Measurements from ENCODE around the gene NACC2. TPM values are rescaled to one million over a fixed set of nuclear protein-coding genes. Genes with fewer than 3 reads are reported as not detected.

NACC2 gene
- total and polyA plus RNA-seq, 2 donors (not counting 1 experiment from before 2014, with no cell fraction given): 12.3 to 18.2 TPM

DNA sequence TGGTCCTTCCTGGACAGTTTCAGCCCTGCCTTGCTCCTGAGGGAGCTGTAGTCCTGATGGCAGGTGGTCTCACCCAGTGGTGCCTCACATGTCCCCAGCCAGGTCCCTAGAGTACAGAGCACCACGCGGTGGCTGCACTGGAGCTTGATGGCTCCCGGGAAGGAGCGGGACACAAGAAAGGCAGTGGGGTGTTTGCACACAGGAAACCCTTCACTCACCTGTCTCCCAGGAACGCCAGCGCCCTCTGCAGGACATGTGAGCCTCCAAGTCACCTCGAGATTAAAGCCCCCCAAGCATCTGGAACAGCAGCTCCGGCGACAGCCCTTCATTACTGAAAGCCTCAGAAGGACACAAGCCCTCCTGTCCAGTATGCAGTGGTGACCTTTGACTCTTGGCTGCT, 43.5 kb upstream of the NACC2 start:
- H3K79me2 ChIP-seq (ENCODE audit: control insufficient read depth, insufficient read depth, low read length): no peaks in the 10 kb centered on the region
- H3K4me3 ChIP-seq (replicated peaks in 1 of 4; ENCODE audit: control extremely low read depth in 1 of 4, insufficient read depth in 1 of 4, low read depth in 3 of 4, low read length in 4 of 4): no peak overlapping the region
- H4K20me1 ChIP-seq (ENCODE audit: control insufficient read depth, extremely low read depth, insufficient read depth, low read length): no peaks in the 10 kb centered on the region
- H3K27ac ChIP-seq (ENCODE audit: insufficient read depth, low read length): no peak overlapping the region
- no peak overlapping the region for H3K4me2 ChIP-seq (ENCODE audit: extremely low read depth, insufficient read depth, low read length)
- no peak overlapping the region for H3K9ac ChIP-seq (ENCODE audit: insufficient read depth, low read length)
- peaks cover 19% of the 10 kb centered on the region for H3K27me3 ChIP-seq (ENCODE audit: control insufficient read depth, insufficient read depth, low read length)
- H3K36me3 ChIP-seq (ENCODE audit: control insufficient read depth, insufficient read depth, low read length): no peaks in the 10 kb centered on the region
- no peak overlapping the region for H2AFZ ChIP-seq (ENCODE audit: low read length)
- H3K4me1 ChIP-seq (ENCODE audit: control insufficient read depth, extremely low read depth, insufficient read depth, low read length): no peaks in the 10 kb centered on the region
- DNase-seq (ENCODE audit: low read depth in 2 of 2): peak; percentile 4 to 7
- TF ChIP-seq, protein P1, sequence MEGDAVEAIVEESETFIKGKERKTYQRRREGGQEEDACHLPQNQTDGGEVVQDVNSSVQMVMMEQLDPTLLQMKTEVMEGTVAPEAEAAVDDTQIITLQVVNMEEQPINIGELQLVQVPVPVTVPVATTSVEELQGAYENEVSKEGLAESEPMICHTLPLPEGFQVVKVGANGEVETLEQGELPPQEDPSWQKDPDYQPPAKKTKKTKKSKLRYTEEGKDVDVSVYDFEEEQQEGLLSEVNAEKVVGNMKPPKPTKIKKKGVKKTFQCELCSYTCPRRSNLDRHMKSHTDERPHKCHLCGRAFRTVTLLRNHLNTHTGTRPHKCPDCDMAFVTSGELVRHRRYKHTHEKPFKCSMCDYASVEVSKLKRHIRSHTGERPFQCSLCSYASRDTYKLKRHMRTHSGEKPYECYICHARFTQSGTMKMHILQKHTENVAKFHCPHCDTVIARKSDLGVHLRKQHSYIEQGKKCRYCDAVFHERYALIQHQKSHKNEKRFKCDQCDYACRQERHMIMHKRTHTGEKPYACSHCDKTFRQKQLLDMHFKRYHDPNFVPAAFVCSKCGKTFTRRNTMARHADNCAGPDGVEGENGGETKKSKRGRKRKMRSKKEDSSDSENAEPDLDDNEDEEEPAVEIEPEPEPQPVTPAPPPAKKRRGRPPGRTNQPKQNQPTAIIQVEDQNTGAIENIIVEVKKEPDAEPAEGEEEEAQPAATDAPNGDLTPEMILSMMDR (conservative IDR thresholded peaks at IDR 0.05 in 1 of 2, IDR thresholded peaks at IDR 0.05 in 1 of 2; ENCODE audit: low read depth in 1 of 2, low read length in 2 of 2): peak in 1 of 2 donors; percentile 30
- no peak for TF ChIP-seq EZH2 (IDR thresholded peaks at IDR 0.05; ENCODE audit: low read length, missing control alignments)
- H3K9me3 ChIP-seq (ENCODE audit: control insufficient read depth, insufficient read depth, low read depth, low read length): no peaks in the 10 kb centered on the region

GRCh38 chr9:136137321-136138265, 42.5 kb upstream of the NACC2 start:
- no peaks in the 10 kb centered on the region for H3K4me1 ChIP-seq (ENCODE audit: control insufficient read depth, extremely low read depth, insufficient read depth, low read length)
- no peak for TF ChIP-seq EZH2 (IDR thresholded peaks at IDR 0.05; ENCODE audit: low read length, missing control alignments)
- TF ChIP-seq, protein P1 (conservative IDR thresholded peaks at IDR 0.05 in 1 of 2, IDR thresholded peaks at IDR 0.05 in 1 of 2; ENCODE audit: low read depth in 1 of 2, low read length in 2 of 2): no peak
- no peak overlapping the region for H3K9ac ChIP-seq (ENCODE audit: insufficient read depth, low read length)
- no peaks in the 10 kb centered on the region for H3K9me3 ChIP-seq (ENCODE audit: control insufficient read depth, insufficient read depth, low read depth, low read length)
- peaks cover 24% of the 10 kb centered on the region for H3K27me3 ChIP-seq (ENCODE audit: control insufficient read depth, insufficient read depth, low read length)
- H3K4me3 ChIP-seq (replicated peaks in 1 of 4; ENCODE audit: control extremely low read depth in 1 of 4, insufficient read depth in 1 of 4, low read depth in 3 of 4, low read length in 4 of 4): no peak overlapping the region
- H4K20me1 ChIP-seq (ENCODE audit: control insufficient read depth, extremely low read depth, insufficient read depth, low read length): no peaks in the 10 kb centered on the region
- H3K27ac ChIP-seq (ENCODE audit: insufficient read depth, low read length): no peak overlapping the region
- H2AFZ ChIP-seq (ENCODE audit: low read length): no peak overlapping the region
- DNase-seq (ENCODE audit: low read depth in 2 of 2): no peak
- no peaks in the 10 kb centered on the region for H3K79me2 ChIP-seq (ENCODE audit: control insufficient read depth, insufficient read depth, low read length)
- no peaks in the 10 kb centered on the region for H3K36me3 ChIP-seq (ENCODE audit: control insufficient read depth, insufficient read depth, low read length)
- no peak overlapping the region for H3K4me2 ChIP-seq (ENCODE audit: extremely low read depth, insufficient read depth, low read length)

- Histone ChIP-seq H3K9me3 (ENCODE audit: control insufficient read depth, insufficient read depth, low read depth, low read length) (no peaks in the 10 kb centered on the region), H3K9ac (ENCODE audit: insufficient read depth, low read length) (no peak overlapping the region), H3K27me3 (ENCODE audit: control insufficient read depth, insufficient read depth, low read length) (peaks cover 37% of the 10 kb centered on the region), H3K4me1 (ENCODE audit: control insufficient read depth, extremely low read depth, insufficient read depth, low read length) (no peaks in the 10 kb centered on the region), H2AFZ (ENCODE audit: low read length) (no peak overlapping the region), H4K20me1 (ENCODE audit: control insufficient read depth, extremely low read depth, insufficient read depth, low read length) (no peaks in the 10 kb centered on the region), H3K4me3 (replicated peaks in 1 of 4; ENCODE audit: control extremely low read depth in 1 of 4, insufficient read depth in 1 of 4, low read depth in 3 of 4, low read length in 4 of 4) (no peak overlapping the region), H3K36me3 (ENCODE audit: control insufficient read depth, insufficient read depth, low read length) (no peaks in the 10 kb centered on the region), H3K79me2 (ENCODE audit: control insufficient read depth, insufficient read depth, low read length) (no peaks in the 10 kb centered on the region), H3K4me2 (ENCODE audit: extremely low read depth, insufficient read depth, low read length) (no peak overlapping the region), H3K27ac (ENCODE audit: insufficient read depth, low read length) (no peak overlapping the region)
- no peak for DNase-seq (ENCODE audit: low read depth in 2 of 2)
- TF ChIP-seq EZH2 (IDR thresholded peaks at IDR 0.05; ENCODE audit: low read length, missing control alignments): no peak
- TF ChIP-seq, protein P1 (conservative IDR thresholded peaks at IDR 0.05 in 1 of 2, IDR thresholded peaks at IDR 0.05 in 1 of 2; ENCODE audit: low read depth in 1 of 2, low read length in 2 of 2): no peak
Measured at GRCh38 chr9:136136127-136136925, 41.2 kb upstream of the NACC2 start.

All from fibroblast of lung (primary cell).